Neutrophil (primary cell): ENCODE results near the gene CTAGE15.
"Not testable (repeated sequence)": the region's sequence is repeated elsewhere in the genome, so short reads cannot be mapped to it uniquely, and the experiment has no call there.

Source experiments
- H3K27ac ChIP-seq: fragments of 200-600 bp; sonication (generic); 2 replicates; pipeline ENCODE4 v1.5.1; 2016; ENCODE audit warnings: mild to moderate bottlenecking, moderate library complexity
- H3K27me3 ChIP-seq: fragments of 200-600 bp; sonication (generic); 2 replicates; pipeline ENCODE4 v1.6.0; 2016; ENCODE audit warnings: mild to moderate bottlenecking
- H3K36me3 ChIP-seq: fragments of 200-600 bp; sonication (generic); 2 replicates; pipeline ENCODE4 v1.5.1; 2017
- H3K4me1 ChIP-seq, 2 experiments: fragments of 200-600 bp in 1 of 2; sonication (generic) in 1 of 2; 1 replicate in 1 of 2; 2 replicates in 1 of 2; pipeline versions ENCODE4 v1.5.1 to v1.6.1; 2013 to 2016; ENCODE audit warnings: low read depth in 1 of 2, low read length in 1 of 2, mild to moderate bottlenecking in 1 of 2, moderate library complexity in 1 of 2; ENCODE audit not compliant: control insufficient read depth in 1 of 2, insufficient read depth in 1 of 2
- H3K4me3 ChIP-seq, 2 experiments: fragments of 200-600 bp in 1 of 2; sonication (generic) in 1 of 2; 1 replicate in 1 of 2; 2 replicates in 1 of 2; pipeline ENCODE4 v1.5.1; 2013 to 2016; ENCODE audit warnings: low read depth in 1 of 2, low read length in 1 of 2, mild to moderate bottlenecking in 1 of 2, moderate library complexity in 1 of 2
- H3K9me3 ChIP-seq: fragments of 200-600 bp; sonication (generic); 2 replicates; pipeline ENCODE4 v1.5.1; 2016

The CTAGE15 gene, protein sequence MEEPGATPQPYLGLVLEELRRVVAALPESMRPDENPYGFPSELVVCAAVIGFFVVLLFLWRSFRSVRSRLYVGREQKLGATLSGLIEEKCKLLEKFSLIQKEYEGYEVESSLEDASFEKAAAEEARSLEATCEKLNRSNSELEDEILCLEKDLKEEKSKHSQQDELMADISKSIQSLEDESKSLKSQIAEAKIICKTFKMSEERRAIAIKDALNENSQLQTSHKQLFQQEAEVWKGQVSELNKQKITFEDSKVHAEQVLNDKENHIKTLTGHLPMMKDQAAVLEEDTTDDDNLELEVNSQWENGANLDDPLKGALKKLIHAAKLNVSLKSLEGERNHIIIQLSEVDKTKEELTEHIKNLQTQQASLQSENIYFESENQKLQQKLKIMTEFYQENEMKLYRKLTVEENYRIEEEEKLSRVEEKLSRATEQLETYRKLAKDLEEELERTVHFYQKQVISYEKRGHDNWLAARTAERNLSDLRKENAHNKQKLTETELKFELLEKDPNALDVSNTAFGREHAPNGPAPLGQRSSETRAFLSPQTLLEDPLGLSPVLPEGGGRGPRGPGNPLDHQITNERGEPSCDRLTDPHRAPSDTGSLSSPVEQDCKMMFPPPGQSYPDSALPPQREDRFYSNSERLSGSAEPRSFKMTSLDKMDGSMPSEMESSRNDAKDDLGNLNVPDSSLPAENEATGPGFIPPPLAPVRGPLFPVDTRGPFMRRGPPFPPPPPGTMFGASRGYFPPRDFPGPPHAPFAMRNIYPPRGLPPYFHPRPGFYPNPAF

GRCh38 chr7:143571501-143571900 lies at the start of gene CTAGE15:
TSS of gene CTAGE15 (plus strand) at chr7:143571801. CDS start at chr7:143571818, 17 bp downstream.
- not testable (repeated sequence) for H3K4me3 ChIP-seq, H3K4me1 ChIP-seq, H3K36me3 ChIP-seq, H3K27me3 ChIP-seq, H3K27ac ChIP-seq, H3K9me3 ChIP-seq

DNA sequence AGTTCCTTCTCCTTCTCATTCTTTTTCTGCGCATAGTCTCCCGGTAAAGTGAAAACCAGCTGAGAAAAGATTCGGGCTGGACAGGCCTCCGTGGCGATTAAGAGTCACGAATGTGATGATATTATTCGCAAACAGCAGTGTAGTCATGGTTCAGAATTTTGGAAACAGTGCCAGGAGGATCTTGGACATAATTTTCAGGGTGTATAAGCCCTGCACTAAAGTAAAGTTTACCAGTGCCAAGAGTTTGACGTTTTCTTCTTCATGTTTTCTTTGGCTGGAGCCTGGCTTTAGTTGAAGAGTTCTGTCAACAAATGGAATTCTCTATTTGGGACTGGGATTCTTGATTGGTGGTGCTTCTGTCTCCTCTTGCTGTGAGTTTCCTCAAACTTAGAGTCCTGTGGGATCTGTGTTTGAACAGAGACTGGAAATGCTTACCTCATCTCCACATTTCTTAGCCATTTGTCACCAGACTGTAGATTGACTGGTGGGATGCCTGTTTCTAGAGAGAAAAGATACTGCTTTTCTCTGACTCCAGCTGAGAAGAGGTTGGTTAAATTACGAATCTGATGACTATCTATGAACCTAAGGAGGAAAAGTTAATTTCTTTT lies 49.2 kb upstream of the CTAGE15 start:
- not testable (repeated sequence) for H3K4me3 ChIP-seq, H3K27ac ChIP-seq, H3K27me3 ChIP-seq, H3K4me1 ChIP-seq, H3K36me3 ChIP-seq, H3K9me3 ChIP-seq

- not testable (repeated sequence) for H3K27me3 ChIP-seq, H3K36me3 ChIP-seq, H3K4me1 ChIP-seq, H3K27ac ChIP-seq, H3K9me3 ChIP-seq, H3K4me3 ChIP-seq
Observed at GRCh38 chr7:143531169-143531926, 40.3 kb upstream of the CTAGE15 start.

GRCh38 chr7:143531932-143532331 lies 39.7 kb upstream of the CTAGE15 start:
- H3K36me3 ChIP-seq, H3K27me3 ChIP-seq, H3K9me3 ChIP-seq, H3K4me3 ChIP-seq, H3K27ac ChIP-seq, H3K4me1 ChIP-seq: not testable (repeated sequence)

DNA sequence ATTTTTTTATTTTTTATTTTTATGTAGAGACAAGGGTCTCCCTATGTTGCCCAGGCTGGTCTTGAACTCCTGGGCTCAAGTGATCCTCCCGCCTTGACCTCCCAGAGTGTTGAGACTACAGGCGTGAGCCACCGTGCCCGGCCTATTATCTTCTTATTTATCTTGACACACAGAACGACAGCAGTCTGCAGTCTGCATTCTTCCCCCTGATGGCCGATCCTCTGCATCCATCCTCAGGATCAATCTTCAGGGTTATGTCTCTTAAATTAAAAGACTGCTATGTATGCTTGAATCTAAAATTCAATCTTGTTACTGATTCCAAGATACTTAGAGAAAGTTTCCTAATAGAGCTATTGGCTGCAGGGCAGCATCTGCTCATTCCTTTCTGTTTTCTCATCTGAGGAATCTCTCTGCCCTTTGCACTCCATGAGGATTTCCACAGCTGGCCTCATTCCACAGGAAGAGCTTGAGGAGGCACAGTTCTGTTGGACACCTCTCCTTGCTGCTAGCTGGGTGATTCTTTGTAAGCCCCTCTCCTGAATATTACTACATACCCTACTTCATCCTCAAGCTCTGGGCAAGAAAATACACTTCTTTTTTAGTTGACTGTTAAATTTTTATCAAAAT lies 38.3 kb upstream of the CTAGE15 start:
- not testable (repeated sequence) for H3K4me3 ChIP-seq, H3K4me1 ChIP-seq, H3K36me3 ChIP-seq, H3K27me3 ChIP-seq, H3K27ac ChIP-seq, H3K9me3 ChIP-seq

DNA sequence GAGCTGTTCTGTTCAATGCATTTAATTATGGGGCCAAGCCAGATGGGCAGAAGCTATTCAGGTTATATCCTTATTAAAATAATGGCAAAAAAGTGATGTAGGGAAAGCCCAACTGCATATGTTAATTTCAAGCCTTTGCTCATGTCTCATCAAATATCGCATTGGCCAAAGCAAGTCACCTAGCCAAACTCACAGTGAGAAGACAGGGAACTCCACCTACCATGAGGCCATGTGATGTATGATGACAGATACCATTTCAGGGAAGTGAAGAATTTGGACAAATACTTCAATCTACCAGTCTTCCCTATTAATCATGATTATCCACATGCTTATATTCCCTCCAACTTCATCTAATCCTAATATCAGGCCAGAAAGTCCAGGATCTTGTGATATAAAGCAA lies 35.2 kb upstream of the CTAGE15 start:
- H3K27ac ChIP-seq, H3K4me3 ChIP-seq, H3K4me1 ChIP-seq, H3K27me3 ChIP-seq, H3K9me3 ChIP-seq, H3K36me3 ChIP-seq: not testable (repeated sequence)

DNA sequence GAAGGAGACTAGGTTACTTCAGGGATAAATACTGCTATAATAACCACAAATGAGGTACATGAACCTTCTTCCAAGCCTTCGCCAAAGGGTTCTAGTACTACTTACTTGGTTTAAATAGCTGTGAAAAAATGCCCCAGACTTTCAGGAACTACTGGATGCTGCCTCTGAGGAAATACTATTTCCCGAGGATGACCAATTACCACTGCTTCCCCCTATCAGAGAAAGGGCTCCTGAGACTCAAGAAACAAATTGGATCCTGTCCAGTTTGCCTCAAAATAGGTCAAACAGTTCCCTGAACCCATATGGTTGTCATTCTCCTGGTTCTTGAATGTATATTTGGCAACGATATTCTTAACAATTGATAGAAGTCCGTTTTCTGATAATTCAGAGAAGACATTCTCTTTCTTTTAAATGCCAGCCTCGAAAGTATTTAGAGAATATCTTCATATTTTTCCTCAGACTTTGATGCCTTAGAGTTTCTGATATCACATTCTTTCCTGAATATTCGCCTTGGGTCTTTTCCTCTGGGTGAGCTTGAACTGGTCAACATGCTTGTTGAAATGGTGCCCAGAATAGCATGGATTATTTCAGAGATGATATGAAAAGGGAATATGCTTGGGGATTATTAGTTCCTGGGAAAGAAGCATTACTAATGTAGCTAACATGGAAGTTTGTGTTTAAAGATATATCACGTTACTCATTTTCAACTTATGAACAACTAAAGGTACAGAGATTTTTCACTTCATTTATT lies 28.1 kb upstream of the CTAGE15 start:
- not testable (repeated sequence) for H3K27ac ChIP-seq, H3K4me1 ChIP-seq, H3K27me3 ChIP-seq, H3K4me3 ChIP-seq, H3K36me3 ChIP-seq, H3K9me3 ChIP-seq

DNA sequence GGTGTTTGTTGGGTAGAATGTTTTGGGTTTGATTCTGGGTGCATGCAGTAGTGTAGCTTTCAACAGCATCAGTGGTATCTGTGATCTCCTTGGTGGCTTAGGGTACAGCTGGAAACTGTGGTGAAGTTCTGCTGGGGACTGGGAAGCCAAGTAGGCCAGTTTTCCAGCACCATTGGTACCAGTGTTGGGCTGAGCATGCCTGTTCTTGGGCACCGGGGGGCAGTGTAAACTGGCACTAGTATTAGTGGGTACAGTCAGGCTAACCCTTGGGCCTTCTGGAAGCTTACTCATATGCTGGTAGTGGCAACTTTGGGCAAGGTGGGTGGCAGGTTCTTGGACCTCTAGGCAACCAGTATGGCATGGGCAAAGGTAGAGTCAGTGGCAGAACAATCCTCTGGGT lies 15.6 kb upstream of the CTAGE15 start:
- H3K27me3 ChIP-seq, H3K36me3 ChIP-seq, H3K9me3 ChIP-seq: not testable (repeated sequence)

DNA sequence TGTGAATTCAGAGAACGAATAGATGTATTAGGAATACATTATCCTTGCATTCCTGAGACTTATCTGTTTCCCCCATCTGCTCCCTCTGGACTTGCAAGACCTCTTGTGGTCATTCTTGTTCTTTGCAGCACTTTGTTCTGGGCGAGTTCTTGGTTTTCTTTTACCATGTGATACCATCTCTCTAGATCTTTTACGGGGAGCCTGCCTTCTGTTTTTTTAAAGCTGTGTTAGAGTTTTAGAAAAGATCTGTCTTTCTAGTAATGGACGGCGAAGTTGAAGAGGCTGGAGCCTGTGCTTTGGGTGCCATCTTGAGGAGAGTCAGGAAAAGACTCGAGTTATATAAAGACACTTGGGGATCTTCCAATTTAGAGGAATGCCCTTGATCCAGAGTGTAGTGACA lies 8.3 kb upstream of the CTAGE15 start:
- H3K36me3 ChIP-seq, H3K4me3 ChIP-seq, H3K9me3 ChIP-seq, H3K4me1 ChIP-seq, H3K27ac ChIP-seq, H3K27me3 ChIP-seq: not testable (repeated sequence)

More for the DNA sequence above, 15.6 kb upstream of the CTAGE15 start:
- H3K27ac ChIP-seq, H3K4me3 ChIP-seq, H3K4me1 ChIP-seq: not testable (repeated sequence)

DNA sequence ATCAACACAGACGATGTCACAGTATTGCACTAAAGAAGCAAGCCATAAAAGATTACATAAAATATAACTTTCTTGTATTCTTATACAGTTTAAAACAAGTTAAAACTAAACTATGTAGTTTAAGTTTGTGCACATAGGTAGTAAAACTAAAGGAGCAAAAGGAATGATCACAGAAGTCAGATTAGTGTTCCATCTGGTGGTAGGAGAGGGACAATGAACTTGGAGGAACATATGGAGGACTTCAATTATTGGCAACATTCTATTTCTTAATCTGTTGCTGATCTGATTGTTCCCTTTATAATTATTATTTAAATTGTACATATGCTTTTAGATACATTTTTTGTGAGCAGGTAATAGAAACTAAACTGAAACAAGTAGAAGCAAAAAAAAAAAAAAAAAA lies 5.6 kb upstream of the CTAGE15 start:
- H3K9me3 ChIP-seq, H3K27me3 ChIP-seq, H3K4me1 ChIP-seq, H3K4me3 ChIP-seq, H3K36me3 ChIP-seq, H3K27ac ChIP-seq: not testable (repeated sequence)

DNA sequence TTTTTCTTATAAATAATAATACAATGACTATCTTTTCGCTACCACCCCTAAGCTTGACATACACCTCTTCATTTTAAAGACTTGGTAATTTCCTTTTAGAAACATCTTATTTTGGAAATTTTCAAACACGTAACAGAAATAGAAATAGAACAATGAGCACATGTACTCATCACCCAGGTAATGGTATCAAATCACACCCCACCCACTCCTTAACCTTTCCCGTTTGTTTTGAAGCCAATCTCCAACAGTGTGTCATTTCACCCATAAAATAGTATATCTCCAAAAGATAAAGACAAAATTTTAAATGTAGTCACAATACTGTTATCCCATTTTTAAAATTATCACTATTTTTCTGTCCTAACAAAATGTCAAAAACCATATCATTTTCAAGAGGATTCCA lies 16.6 kb downstream of the CTAGE15 start:
- not testable (repeated sequence) for H3K36me3 ChIP-seq, H3K4me1 ChIP-seq, H3K27ac ChIP-seq, H3K9me3 ChIP-seq, H3K4me3 ChIP-seq, H3K27me3 ChIP-seq

DNA sequence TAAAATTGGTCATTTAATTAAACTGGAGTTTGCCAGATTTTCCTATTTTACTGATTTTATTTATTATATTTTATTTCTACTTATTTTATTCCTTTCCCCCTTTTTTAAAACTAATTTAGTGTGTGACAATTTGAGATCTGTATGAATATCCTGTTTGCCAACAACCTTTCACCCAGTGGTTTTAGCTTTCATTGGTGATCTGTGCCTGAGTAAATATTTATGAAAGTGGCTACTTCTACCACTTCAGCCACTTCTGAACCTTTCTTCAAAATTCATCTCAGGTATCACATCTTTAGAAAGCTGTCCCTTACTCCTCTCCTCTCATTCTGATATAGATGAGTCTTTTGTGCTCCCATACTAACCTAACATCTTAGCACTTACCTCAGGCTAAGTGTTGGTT lies 18.3 kb downstream of the CTAGE15 start:
- not testable (repeated sequence) for H3K27ac ChIP-seq, H3K4me1 ChIP-seq, H3K27me3 ChIP-seq, H3K4me3 ChIP-seq, H3K36me3 ChIP-seq, H3K9me3 ChIP-seq
